NB4 (cell line): Measurements from ENCODE around the gene ACAD11.

Source experiments
- DNase-seq: peaks from one replicate; pipeline ENCODE4 v3.0.0; 2010; ENCODE audit warnings: low read depth
- H3K4me3 ChIP-seq: one replicate; pipeline ENCODE4 v1.5.1; 2011; ENCODE audit warnings: mild to moderate bottlenecking, low read depth, low read length, moderate library complexity
- CTCF ChIP-seq: IDR thresholded peaks from one replicate; pipeline ENCODE4 v1.5.1; 2012; ENCODE audit warnings: low read depth, low read length
- MYC ChIP-seq: IDR thresholded peaks from 2 replicates; pipeline ENCODE4 v1.6.1; 2011; ENCODE audit warnings: low read depth, low read length
- POLR2A ChIP-seq: IDR thresholded peaks from 2 replicates; pipeline ENCODE4 v1.6.1; 2011; ENCODE audit warnings: mild to moderate bottlenecking; ENCODE audit not compliant: insufficient read length; ENCODE audit errors: extremely low read depth
- TF ChIP-seq, protein P1 (sequence below): IDR thresholded peaks from 2 replicates; pipeline ENCODE4 v1.6.1; 2011; ENCODE audit warnings: low read depth, low read length

The ACAD11 gene

DNA sequence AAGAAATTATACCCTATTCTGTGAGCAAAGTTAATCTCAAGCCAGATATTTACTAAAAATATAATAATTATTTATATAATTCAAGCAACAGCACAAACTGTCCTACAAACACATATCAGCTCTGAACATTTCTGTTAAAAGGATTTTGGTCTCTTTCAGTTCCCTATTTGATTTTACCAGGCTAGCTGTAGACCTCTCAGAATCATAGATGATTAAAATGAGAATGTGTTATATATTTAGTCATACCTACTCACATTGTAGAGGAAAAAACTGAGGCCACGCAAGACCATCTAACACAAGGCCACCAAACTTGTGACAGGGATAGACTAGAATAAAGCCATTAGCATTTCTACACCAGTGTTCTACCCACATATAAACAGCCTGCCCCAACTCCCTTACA is 34.0 kb downstream of the ACAD11 start:
- DNase-seq, result no peak
- no peak for TF ChIP-seq CTCF
- TF ChIP-seq, protein P1, sequence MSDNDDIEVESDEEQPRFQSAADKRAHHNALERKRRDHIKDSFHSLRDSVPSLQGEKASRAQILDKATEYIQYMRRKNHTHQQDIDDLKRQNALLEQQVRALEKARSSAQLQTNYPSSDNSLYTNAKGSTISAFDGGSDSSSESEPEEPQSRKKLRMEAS, result no peak
- no peak for TF ChIP-seq MYC
- no peak for TF ChIP-seq POLR2A
- H3K4me3 ChIP-seq, result no peak overlapping the region

- no peak for DNase-seq
- TF ChIP-seq POLR2A (no peak), MYC (no peak), CTCF (no peak)
- TF ChIP-seq, protein P1, result no peak
- no peak overlapping the region for H3K4me3 ChIP-seq
Observed at GRCh38 chr3:132624790-132625189, 34.8 kb downstream of the ACAD11 start.

DNA sequence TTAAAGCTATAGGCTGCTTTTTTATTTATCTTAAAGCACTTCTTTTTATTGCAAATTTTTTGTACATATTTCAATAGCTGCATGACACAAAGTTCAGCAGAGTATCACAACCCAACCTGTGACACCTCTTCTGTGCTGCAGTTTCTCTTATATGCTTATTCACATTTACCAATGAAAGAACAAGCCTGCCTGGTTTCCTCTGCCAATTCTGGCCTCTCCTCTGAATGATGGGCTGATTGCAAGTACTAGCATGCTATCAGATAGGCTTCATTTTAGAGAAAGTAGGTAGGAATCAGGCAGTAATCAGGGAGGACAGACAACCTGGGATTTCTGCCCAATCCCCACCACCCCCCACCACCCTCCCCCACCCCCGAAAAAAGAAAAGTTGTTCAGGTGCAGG is 36.0 kb downstream of the ACAD11 start:
- H3K4me3 ChIP-seq, result no peak overlapping the region
- no peak for DNase-seq
- TF ChIP-seq POLR2A (no peak), CTCF (no peak), MYC (no peak)
- TF ChIP-seq, protein P1, result no peak

GRCh38 chr3:132622761-132623160 is 36.8 kb downstream of the ACAD11 start:
- no peak for TF ChIP-seq CTCF
- TF ChIP-seq, protein P1, result no peak
- no peak for TF ChIP-seq MYC
- no peak for TF ChIP-seq POLR2A
- no peak for DNase-seq
- no peak overlapping the region for H3K4me3 ChIP-seq

DNA sequence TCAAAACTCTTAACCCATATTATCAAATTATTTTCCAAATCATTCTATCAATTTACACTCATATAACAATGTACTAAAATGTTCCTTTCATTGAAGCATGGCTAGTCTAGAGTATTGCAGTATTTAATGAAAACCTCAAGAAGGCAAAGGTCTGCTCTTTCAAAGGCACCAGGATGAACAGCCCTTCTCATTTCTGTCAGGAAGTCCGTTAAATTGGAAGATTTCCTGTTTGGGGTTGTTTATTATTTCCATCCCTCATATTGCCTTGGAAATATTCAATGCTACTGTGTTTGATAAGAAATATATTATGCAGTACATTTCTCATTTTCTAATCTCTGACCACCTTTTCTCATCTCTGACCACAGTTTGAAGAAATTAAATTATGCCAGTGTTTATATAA is 37.5 kb downstream of the ACAD11 start:
- no peak overlapping the region for H3K4me3 ChIP-seq
- TF ChIP-seq CTCF, result no peak
- no peak for TF ChIP-seq MYC
- TF ChIP-seq, protein P1, result no peak
- no peak for TF ChIP-seq POLR2A
- DNase-seq, result no peak

DNA sequence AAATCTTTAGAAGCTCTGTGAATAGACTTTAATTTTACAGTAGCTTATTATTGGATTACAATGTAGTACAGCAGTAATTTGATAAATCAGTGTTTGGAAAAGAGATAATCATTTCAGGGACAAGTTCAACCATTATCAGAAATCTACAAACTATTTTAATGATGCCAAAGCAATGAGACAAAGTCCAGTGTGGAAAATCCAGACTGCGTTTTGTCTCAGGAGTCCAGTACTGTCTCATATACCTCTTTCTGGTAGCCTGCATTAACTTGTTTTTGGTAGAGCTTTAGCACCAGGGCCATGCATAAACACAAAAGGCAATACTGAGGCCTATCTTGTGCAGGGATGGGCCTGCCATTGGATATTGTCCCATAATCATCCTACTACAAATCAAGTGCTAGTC is 42.8 kb downstream of the ACAD11 start:
- TF ChIP-seq POLR2A (no peak), CTCF (no peak), MYC (no peak)
- TF ChIP-seq, protein P1, result no peak
- no peak overlapping the region for H3K4me3 ChIP-seq
- DNase-seq, result no peak
